ENCODE data around the gene STRIP1.
"Not testable (repeated sequence)": the region's sequence is repeated elsewhere in the genome, so short reads cannot be mapped to it uniquely, and the experiment has no call there.

STRIP1 gene

DNA sequence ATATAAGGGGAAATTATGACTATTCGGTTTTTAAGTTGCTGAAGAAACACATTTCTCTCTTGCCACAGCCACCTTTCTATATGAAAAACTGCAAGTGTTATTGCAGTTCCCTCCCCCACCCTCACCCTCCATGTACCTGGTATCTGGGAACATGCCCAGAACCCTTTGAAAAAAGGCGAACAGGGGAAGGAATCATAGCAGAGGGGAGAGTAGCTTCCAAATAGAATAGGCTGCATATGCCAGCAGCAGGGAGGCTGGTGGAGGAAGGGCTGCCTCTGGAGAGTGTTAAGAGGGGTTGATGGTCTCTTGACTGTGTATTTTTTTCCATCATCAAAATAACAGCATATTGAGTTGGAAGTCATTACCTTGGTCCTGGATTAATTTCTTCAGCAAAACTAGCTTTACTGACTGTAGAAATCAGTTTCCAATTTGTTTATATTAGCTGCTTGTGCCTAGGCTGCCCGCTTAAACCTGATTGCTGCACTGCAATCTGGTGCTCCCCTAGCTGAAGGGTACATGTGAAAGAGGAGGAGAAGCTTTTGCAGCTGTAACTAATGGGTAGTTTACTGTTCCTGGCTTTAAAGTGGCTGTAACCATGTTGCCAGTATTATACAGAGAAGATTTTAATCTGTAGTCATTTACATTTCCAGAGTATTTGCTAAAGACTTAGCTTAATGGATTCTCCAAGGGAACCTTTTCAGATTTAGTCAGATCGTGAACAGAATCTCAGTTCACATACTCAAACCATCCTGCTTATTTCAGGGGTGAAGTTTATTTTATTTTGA, 27.2 kb upstream of the STRIP1 start:
- DNase-seq (ENCODE audit: low read depth): no peak

DNA sequence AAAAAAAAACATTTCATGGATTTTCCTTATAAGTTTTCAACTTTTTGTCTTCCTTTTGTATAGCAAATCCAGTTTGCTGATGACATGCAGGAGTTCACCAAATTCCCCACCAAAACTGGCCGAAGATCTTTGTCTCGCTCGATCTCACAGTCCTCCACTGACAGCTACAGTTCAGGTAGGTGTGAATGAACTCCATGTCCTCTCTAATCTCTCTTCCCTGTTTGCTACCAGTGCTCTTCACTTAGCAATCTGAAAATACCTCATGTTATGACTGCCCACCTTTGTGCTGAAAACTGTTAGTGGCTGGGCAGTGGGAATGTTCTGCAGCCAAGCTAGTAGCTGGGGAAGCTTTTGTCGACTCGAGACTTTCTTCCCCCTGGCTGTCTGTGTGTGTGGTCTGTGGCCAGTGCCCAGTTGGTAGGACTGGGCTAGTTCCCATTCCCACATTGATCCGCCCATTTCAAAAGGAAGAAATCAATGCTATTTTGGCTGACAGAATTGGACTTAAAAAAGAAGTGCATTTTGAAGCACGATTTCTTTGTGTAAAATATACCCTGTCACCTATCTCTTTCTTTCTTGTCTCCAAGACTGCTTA, 25.4 kb upstream of the STRIP1 start:
- DNase-seq (ENCODE audit: low read depth): no peak

DNA sequence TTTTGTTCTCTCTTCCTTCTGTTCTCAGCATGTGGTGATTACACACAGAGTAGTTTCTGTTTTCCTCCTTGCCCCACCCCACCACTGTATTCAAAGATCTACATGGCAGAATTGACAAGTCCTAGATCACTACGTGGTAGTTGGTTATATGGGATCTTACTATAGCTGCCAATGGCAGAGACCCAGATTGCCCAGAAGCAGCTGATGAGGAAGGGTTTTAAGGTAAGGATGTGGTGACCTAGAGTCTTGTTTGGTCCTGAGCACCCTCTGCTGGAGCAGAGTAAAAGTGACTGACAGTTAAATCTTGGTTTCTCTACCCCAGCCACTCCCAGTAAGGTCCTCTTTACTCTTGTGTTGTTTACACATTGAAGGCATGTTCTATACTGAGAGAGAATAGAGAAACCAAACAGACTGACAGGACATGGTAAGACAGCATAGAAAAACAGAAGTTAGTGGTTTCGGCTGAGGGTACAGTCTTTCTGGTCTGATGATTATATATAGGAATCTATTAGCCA, 22.8 kb upstream of the STRIP1 start:
- DNase-seq (ENCODE audit: low read depth): no peak

DNA sequence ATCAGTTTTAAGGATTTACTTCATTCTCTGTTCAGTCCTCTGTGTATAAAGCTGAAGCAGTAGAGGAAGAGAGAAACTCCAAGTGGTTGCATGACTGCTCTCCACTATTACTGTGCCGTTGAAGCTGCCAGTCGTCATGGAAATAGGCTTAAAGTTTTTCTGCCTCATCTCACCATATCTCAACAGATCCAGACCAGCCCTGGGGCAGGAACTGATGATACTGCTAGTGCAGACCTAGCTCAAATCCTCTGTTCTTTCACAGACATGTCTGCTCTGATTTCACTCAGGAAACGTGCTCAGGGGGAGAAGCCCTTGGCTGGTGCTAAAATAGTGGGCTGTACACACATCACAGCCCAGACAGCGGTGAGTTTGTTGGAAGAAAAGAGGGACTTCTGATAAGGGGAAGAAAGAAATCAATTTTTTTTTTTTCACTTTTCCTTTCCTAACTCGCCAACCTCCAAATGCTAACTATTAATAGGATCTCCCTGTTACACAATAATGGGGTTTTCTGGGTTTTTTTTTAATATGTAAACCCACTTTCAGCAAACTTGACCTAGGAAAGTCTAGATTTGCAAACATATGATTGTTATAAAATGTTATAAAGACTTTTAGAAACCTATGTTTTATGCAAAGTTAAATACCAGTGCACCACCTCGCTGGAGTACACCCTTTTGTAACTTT, 22.2 kb upstream of the STRIP1 start:
- DNase-seq (ENCODE audit: low read depth): no peak

DNA sequence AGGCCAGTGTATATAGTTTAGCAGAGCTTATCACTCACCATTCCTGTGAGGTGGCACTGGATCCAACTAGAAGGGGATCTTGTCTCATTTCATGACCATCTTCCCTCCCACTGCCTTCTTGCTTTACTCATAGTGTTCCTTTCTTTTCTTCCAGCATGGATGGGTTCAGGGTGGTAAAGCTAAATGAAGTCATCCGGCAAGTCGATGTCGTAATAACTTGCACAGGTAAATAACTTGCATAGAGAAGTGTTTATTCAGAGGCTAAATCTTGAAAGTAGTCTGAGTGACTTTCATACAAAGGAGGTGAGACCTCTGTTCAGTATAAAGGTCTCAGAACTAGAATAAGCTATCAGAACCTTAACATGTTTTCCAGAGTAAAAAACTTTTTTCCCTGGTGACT, 16.6 kb upstream of the STRIP1 start:
- DNase-seq (ENCODE audit: low read depth): no peak

DNA sequence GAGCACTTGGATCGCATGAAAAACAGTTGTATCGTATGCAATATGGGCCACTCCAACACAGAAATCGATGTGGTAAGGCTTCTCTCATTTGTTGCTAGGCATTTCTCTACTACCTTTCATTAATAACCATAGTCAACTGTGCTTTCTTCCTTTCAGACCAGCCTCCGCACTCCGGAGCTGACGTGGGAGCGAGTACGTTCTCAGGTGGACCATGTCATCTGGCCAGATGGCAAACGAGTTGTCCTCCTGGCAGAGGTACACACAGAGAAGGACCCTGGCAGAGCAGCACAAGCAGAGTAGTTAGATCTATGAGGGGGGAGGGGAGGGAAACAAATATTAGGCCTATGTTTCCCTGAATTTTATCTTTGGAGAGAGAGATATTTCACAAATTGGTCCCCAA, 16.0 kb upstream of the STRIP1 start:
- DNase-seq (ENCODE audit: low read depth): no peak

DNA sequence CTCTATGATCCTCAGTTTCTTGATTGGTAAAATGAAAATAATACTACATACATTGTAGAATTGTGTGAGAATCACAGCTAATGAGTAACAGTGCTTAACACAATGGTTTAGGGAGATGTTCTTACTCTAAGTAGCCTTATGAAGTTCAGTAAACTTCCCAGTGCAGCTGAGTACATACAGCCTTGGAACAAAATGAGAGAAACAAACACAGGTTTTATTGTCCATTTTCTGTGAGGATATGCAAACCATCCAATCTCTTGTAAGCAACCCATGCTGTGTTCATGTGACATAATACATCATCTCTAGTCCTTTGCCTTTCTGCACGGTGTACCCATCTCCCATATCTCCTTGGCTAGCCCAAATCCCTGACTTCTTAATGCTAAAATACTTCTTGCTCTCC, 14.7 kb upstream of the STRIP1 start:
- DNase-seq (ENCODE audit: low read depth): no peak

DNA sequence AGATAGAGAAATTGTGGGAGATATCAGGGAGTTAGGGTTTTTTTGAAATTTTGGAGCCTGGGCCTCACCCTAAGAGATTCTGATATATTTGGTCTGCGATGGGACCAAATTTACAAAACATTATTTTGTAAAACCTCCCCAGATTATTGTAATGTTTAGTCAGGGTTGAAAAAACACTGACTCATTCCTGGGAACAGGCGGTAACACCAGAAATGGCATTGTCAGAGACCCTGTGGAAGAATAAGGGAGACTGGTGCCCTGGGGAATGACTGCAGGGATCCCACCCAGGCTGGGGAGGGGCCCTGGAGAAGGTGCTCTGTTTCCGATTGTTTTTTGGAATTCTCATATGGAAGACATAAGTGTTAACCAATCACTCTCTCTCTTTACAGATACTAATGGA, 13.1 kb upstream of the STRIP1 start:
- no peak for DNase-seq (ENCODE audit: low read depth)

DNA sequence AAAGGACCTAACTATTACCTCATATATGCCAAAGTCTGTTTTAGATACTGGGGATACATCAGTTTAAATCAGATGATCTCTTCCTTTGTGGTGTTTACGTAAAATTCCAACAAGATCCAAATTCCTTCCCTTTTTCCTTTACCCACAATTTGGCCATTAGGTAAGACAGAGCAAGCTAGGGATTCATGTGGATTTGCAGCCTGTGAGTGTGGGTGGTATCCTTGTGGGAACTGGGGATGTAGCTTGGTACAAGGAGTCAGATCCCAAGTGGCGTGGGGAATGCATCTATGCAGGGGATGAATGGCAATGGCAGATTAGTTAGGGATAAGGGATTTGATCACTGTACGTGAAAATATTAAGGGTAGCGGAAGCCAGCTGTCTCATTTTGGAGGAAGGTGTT, 9.8 kb upstream of the STRIP1 start:
- DNase-seq (ENCODE audit: low read depth): no peak

DNA sequence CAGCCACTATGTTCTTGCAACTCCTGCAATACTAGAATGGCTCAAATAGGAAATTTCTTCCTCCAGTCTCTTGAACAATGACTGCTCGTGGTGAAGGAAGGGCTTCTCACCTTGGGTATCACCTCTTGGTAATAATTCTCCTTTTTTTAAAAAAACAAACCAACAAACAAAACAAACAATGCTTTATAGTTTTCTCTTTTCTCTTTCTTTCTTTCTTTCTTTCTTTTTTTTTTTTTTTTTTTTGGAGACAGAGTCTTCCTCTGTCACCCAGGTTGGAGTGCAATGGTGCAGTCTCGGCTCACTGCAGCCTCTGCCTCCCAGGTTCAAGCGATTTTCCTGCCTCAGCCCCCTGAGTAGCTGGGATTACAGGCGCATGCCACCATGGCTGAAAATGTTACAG, 3.7 kb upstream of the STRIP1 start:
- not testable (repeated sequence) for DNase-seq (ENCODE audit: low read depth)

DNA sequence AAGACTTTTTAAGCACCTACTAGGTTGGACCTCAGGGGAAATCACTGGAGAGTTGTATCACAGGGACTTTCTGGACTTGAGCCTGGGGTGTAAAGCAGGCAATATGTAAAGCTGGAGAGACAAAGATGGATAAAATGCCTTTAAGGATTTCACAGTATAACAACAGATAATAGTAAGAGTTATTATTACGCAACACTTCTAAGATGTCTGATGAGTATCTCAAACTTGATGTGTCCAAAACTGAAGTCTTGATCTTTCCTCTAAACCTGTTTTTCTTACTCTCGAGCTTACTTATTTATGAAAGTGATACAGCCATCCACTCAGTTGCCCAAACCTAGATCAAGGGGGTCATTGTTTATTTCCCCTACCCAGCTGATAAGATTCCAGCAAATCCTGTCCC, 2.1 kb upstream of the STRIP1 start:
- DNase-seq (ENCODE audit: low read depth): no peak

DNA sequence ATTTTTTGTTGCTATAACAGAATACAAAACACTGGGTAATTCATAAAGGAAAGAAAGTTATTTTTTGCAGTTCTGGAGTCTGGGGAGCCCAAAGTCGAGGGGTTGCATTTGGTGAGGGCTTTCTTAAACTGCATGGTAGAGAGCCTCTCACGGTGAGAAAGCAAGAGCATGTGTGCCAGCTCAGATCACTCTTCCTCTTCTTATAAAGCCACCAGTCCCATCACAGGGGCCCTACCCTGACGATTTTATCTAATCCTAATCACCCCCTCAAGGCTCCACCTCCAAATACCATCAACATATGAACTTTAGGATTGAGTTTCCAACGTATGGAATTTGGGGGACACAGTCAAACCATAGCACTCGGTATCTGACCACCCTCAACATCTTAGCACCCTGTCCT, 1.0 kb upstream of the STRIP1 start:
- DNase-seq (ENCODE audit: low read depth): no peak

DNA sequence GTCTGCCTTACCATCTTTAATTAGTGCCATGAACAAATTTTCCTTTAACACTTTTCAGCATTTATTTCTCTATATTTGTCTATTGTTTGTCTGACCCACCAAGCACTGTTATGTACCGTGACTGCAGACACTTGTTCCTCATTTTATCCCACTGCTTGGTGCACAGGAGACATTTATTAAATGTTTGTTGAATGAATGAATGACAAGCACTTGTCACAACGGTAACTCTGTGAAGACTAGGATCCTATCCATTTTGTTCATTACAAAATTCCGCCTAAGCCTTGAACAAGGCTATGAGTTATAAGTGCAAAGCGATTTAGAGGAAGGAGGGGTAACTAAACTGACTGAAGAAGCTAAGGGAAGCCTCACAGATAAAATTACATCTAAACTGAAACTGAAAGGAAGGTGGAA, 379 bp upstream of the STRIP1 start:
- no peak for DNase-seq (ENCODE audit: low read depth)

DNA sequence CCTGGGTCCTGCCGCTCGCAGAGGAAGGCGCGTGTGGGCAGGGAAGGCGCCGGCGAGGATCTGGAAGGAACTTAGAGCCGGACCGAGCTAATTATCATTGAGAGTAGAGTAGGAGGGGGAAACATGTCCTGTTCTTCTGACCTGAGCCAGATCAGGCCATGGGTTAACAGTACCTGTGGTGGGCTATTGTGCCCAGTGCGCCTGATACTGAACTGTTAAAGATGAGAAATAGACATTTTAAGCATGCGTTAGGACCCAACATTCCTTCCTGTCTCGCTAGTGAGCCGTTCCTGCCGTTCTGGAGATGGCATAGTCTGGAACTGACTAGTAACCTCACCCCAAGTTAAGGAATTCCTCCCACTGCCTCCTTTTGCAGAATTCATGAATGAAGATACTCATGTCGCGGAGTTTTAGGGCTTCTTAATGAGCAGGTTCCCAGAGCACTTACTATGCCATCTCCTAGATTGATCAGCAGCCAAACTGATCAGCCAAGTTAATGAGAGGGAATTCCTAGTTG, 870 bp downstream of the STRIP1 start:
- DNase-seq (ENCODE audit: low read depth): no peak

DNA sequence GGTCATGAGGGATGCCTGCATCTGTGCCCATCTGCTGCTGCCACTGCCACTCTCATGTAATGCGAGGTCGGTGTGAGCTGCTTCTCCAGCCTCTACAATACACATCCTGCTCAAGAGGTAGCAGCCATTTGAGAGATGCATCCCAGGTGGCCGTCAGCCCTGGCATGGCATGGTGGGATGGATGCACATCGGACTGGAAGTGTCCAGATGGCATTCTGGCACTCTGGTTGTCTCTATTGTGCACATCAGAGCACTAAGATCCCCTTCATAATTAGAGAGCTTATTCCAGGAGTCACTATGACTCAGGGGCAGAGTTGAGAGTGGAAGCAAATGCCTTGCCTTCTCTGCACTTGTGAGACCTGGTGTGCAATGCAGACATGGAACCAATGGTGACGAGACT, 3.8 kb downstream of the STRIP1 start:
- no peak for DNase-seq (ENCODE audit: low read depth)

DNA sequence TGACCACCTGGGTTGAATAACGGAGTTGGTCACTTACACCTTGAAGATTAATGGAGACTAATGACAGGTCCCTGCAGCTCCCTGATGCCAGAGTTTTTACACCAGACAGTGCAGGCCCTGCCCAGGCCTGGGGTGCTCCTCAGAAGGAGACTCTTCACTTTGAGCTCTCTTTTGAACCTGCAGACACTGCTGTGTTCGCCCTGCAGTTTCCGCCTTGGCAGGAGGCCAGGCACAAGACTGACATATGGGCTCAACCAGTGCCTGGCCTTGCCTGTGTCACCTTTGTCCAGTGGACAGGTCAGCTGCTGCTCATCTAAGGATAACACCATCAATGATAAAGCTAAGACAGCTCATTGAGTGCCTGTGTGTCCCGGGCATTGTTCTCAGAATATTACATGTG, 5.2 kb downstream of the STRIP1 start:
- no peak for DNase-seq (ENCODE audit: low read depth)

DNA sequence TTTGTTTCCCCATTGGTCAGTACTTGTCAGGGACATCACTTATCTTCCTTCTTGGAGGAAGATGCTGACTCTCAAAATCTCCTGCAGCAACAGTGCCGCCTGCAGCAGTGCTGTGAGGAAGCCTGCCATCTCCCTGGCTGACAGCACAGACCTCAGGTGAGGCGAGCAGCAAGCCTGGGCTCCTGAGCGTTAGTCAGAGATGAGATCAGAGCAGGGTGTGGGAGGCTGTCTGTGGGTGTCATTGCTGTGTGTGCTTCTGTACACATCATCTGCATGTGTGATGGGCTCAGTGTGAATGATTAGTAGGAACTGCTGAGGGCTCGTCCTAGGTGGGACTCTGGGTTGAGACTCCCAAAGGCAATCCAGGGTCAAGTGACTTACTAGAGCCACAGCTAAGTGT, 6.1 kb downstream of the STRIP1 start:
- no peak for DNase-seq (ENCODE audit: low read depth)

DNA sequence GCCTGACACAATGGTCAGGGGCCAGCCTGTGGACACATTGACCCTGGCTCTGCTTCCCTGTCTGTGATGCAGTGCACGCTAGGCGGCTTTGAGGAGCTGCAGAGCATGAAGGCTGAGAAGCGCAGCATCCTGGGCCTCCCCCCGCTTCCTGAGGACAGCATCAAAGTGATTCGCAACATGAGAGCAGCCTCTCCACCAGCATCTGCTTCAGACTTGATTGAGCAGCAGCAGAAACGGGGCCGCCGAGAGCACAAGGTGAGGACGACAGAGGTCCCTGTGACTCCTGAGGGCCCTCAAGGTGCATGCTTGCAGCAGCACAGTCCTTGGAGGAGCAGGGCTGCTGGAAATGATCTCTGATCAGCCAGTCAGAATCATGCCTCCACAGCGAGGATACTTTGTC, 8.6 kb downstream of the STRIP1 start:
- no peak for DNase-seq (ENCODE audit: low read depth)

DNA sequence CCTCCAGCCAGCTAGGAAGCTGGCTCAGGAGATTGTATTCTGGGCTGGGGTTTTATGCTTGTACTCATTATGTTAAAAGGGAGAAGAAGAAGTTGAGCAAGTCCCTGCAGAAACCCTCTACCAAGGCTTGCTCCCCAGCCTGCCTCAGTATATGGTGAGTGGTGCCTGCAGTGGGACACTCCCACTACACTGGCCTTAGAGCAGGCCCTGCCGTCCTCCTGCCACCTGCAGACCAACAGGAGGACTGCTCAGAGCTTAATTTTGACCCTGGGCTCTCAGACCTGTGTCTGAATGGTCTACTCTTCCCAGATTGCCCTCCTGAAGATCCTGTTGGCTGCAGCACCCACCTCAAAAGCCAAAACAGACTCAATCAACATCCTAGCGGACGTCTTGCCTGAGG, 13.0 kb downstream of the STRIP1 start:
- DNase-seq (ENCODE audit: low read depth): no peak

DNA sequence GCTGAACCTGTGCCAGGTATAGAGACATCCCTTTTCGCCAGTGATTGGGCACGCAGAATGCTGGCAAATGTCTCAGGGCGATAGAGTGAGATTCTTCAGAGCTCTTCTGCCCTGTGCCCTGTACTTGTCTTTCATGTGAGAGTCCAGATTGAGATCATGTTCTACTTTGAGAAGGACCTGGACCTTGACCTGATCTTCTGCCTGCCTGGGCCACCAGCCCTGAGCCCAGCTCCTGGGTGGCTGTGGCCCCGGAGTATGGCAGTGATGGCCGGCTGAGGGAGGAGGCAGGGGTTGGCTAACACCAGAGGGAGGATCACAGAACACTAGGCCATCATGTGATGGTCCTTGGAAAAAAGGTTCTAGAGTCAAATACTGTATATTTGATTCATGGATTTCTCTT, 13.8 kb downstream of the STRIP1 start:
- DNase-seq (ENCODE audit: low read depth): no peak

DNA sequence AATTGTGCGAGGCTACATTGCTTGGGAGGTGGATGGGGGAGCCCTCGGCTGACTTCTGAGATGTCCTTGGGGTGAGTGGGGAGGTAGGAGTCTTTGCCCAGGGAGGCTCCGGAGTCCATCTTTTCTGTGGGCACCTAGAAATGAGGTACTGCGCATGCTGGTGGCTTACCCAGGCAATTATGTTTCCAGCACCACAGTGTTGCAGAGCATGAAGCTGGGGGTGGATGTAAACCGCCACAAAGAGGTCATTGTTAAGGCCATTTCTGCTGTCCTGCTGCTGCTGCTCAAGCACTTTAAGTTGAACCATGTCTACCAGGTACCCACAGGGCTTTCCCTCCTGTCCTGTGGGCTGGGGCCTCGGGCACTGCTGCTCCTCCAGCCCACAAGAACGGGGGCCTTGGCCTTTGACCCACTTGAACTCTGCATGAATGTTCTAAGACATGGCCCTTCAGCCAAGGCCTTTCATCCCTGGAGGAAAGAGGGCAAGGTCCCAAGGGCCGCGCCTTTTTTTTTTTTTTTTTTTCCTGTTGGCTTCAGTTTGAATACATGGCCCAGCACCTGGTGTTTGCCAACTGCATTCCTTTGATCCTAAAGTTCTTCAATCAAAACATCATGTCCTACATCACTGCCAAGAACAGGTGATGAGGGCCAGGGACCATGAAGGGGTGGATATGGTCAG, 14.6 kb downstream of the STRIP1 start:
- DNase-seq (ENCODE audit: low read depth): no peak

DNA sequence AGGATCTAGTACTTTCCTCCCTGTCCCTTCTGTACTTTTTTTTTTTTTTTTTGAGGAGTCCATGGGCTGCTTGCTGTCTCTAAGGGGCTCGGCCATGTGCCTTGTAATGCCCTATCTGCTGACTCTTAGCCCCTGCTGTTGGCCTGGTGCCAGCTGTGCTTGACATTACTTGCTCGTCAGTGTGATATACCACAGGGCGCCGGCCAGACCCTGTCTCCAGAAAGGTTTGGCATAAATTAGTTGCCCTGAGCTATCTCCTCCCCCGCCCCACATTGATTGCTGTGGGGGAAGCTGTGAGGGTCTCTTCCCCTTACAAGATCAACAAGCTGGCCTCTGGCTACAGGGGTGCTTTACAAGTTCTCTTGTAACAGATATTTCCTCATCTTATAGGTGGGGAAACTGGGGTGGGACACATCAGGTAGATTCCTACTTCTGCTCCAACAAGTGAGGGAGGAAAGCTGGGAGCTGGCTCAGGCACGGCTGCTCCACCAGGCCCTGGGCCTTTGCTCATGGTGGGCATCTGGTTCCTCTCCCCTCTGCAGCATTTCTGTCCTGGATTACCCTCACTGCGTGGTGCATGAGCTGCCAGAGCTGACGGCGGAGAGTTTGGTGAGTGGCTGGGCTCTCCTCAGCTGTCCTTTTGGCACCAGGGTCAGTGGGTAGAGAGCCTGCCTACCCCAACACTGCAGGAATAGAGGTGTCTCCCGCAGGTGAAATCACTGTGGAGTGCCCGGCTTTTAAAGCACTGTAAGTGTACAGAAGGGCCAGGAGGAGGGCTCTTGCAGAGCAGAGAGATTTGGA, 15.6 kb downstream of the STRIP1 start:
- no peak for DNase-seq (ENCODE audit: low read depth)
